Cardiac muscle cell (in vitro differentiated cells and primary cell): ENCODE data around the gene MFF. TPM values are rescaled to one million over a fixed set of nuclear protein-coding genes. Genes with fewer than 3 reads are reported as not detected.
A peak's percentile ranks its signal among the peaks of the same experiment; 100 is the strongest.

Experiments used
- DNase-seq, 2 donors: peaks; one replicate each; pipeline versions ENCODE4 v3.0.0 to v3.0.0-alpha.2; 2010 to 2017; ENCODE audit warnings: low read depth in 1 of 2, low spot score in 1 of 2
- H3K27ac ChIP-seq: fragments of 200-600 bp; sonication (generic); 2 replicates; pipeline ENCODE4 v1.5.1; 2016
- H3K27me3 ChIP-seq: fragments of 200-600 bp; sonication (generic); 2 replicates; pipeline ENCODE4 v1.6.0; 2016; ENCODE audit warnings: control low read depth
- H3K36me3 ChIP-seq: fragments of 200-600 bp; sonication (generic); 2 replicates; pipeline ENCODE4 v1.5.1; 2016; ENCODE audit warnings: control low read depth
- H3K4me1 ChIP-seq: fragments of 200-600 bp; sonication (generic); 2 replicates; pipeline ENCODE4 v1.8.1; 2017; ENCODE audit warnings: low read depth, mild to moderate bottlenecking, mixed run types
- H3K4me3 ChIP-seq: fragments of 200-600 bp; sonication (generic); 2 replicates; pipeline ENCODE4 v1.5.1; 2016; ENCODE audit warnings: mild to moderate bottlenecking
- H3K9me3 ChIP-seq: fragments of 200-600 bp; sonication (generic); 2 replicates; pipeline ENCODE4 v1.5.1; 2017; ENCODE audit warnings: low read depth, mild to moderate bottlenecking, control low read depth
- CTCF ChIP-seq: IDR thresholded peaks from 2 replicates; pipeline ENCODE4 v1.5.1; 2012; ENCODE audit warnings: low read depth, mild to moderate bottlenecking, low read length
- polyA plus RNA-seq: library from polyadenylated mRNA; unstranded; fragments of >200 nt; fragmentation: Nextera tagmentation; extraction: Ambion mirVana; gene quantifications from 2 replicates; pipeline ENCODE4 v1.2.1, GENCODE V29; 2016
- total RNA-seq: library from RNA; depleted of rRNA; stranded (reverse); fragments of >200 nt; gene quantifications from 2 replicates; pipeline ENCODE4 v1.2.3, GENCODE V29; 2016

MFF gene
- total and polyA plus RNA-seq, 2 experiments from 2014 or later: 109 to 125 TPM

- H3K4me3 ChIP-seq: no peak overlapping the region
- no peaks in the 10 kb centered on the region for H3K36me3 ChIP-seq
- DNase-seq: no peak
- TF ChIP-seq CTCF: no peak
- no peaks in the 10 kb centered on the region for H3K9me3 ChIP-seq
- no peaks in the 10 kb centered on the region for H3K4me1 ChIP-seq
- no peaks in the 10 kb centered on the region for H3K27me3 ChIP-seq
- no peak overlapping the region for H3K27ac ChIP-seq
Observed at GRCh38 chr2:227320305-227321094, 4.6 kb upstream of the MFF start.

GRCh38 chr2:227322530-227323205 is 2.4 kb upstream of the MFF start:
- Histone ChIP-seq H3K4me1 (peaks cover 8% of the 10 kb centered on the region), H3K4me3 (no peak overlapping the region), H3K9me3 (no peaks in the 10 kb centered on the region), H3K36me3 (no peaks in the 10 kb centered on the region), H3K27me3 (no peaks in the 10 kb centered on the region), H3K27ac (no peak overlapping the region)
- TF ChIP-seq CTCF: no peak
- no peak for DNase-seq

- no peak overlapping the region for H3K4me3 ChIP-seq
- peaks cover 8% of the 10 kb centered on the region for H3K4me1 ChIP-seq
- H3K9me3 ChIP-seq: no peaks in the 10 kb centered on the region
Observed at GRCh38 chr2:227323818-227324217, 1.2 kb upstream of the MFF start.

GRCh38 chr2:227324642-227324994 is 433 bp upstream of the MFF start:
- H3K27me3 ChIP-seq: no peaks in the 10 kb centered on the region
- no peaks in the 10 kb centered on the region for H3K36me3 ChIP-seq
- peak overlapping the region; percentile 93 for H3K27ac ChIP-seq
- H3K9me3 ChIP-seq: no peaks in the 10 kb centered on the region
- DNase-seq: no peak
- peak overlapping the region; percentile 64 for H3K4me3 ChIP-seq
- TF ChIP-seq CTCF: no peak
- H3K4me1 ChIP-seq: peaks cover 8% of the 10 kb centered on the region

More at GRCh38 chr2:227323818-227324217, 1.2 kb upstream of the MFF start:
- H3K27ac ChIP-seq: no peak overlapping the region
- no peaks in the 10 kb centered on the region for H3K27me3 ChIP-seq
- no peak for DNase-seq
- H3K36me3 ChIP-seq: no peaks in the 10 kb centered on the region
- no peak for TF ChIP-seq CTCF

- TF ChIP-seq CTCF: no peak
- Histone ChIP-seq H3K4me1 (peaks cover 8% of the 10 kb centered on the region), H3K27ac (peak overlapping the region; percentile 93)
Observed at GRCh38 chr2:227325839-227326195, 766 bp downstream of the MFF start.

More at GRCh38 chr2:227325839-227326195, 766 bp downstream of the MFF start:
- Histone ChIP-seq H3K27me3 (no peaks in the 10 kb centered on the region), H3K36me3 (no peaks in the 10 kb centered on the region), H3K4me3 (peak overlapping the region; percentile 64), H3K9me3 (no peaks in the 10 kb centered on the region)
- DNase-seq: peak; percentile 60 to 62
